SK-N-SH treated with all-trans-retinoic acid at 6 μM for 48 hours (cell line): Measurements from ENCODE around the gene EGFLAM.

Experiments used
- CREB5 ChIP-seq: fragments of 250-450 bp; sonication (Bioruptor Pico); IDR thresholded peaks from 2 replicates; pipeline ENCODE4 v1.5.1; 2020; ENCODE audit warnings: low read depth, mild to moderate bottlenecking, moderate library complexity
- ESRRG ChIP-seq: fragments of 250-450 bp; sonication (Bioruptor Pico); IDR thresholded peaks from 2 replicates; pipeline ENCODE4 v1.6.1; 2021; ENCODE audit warnings: mild to moderate bottlenecking
- GLIS3 ChIP-seq: fragments of 250-450 bp; sonication (Bioruptor Pico); IDR thresholded peaks from 2 replicates; pipeline ENCODE4 v1.5.0; 2020; ENCODE audit warnings: mild to moderate bottlenecking, moderate library complexity
- ISL1 ChIP-seq: fragments of 250-450 bp; sonication (Bioruptor Pico); IDR thresholded peaks from 2 replicates; pipeline ENCODE4 v2.1.2; 2022; ENCODE audit warnings: mild to moderate bottlenecking, moderate library complexity
- PPARA ChIP-seq: fragments of 250-450 bp; sonication (Bioruptor Pico); IDR thresholded peaks from 2 replicates; pipeline ENCODE4 v1.5.0; 2020; ENCODE audit warnings: mild to moderate bottlenecking, borderline replicate concordance
- RARB ChIP-seq: fragments of 250-450 bp; sonication (Bioruptor Pico); IDR thresholded peaks from 2 replicates; pipeline ENCODE4 v1.8.0; 2021; ENCODE audit warnings: mild to moderate bottlenecking, moderate library complexity
- TCF4 ChIP-seq: fragments of 250-450 bp; sonication (Bioruptor Pico); IDR thresholded peaks from 2 replicates; pipeline ENCODE4 v1.8.0; 2021; ENCODE audit warnings: mild to moderate bottlenecking, moderate library complexity, borderline replicate concordance
- TSHZ2 ChIP-seq: fragments of 250-450 bp; sonication (Bioruptor Pico); IDR thresholded peaks from 2 replicates; pipeline ENCODE4 v1.5.0; 2020; ENCODE audit warnings: mild to moderate bottlenecking, moderate library complexity
- ZC3H10 ChIP-seq: fragments of 250-450 bp; sonication (Bioruptor Pico); IDR thresholded peaks from 2 replicates; pipeline ENCODE4 v1.5.1; 2021; ENCODE audit warnings: mild to moderate bottlenecking, moderate library complexity
- ZFP30 ChIP-seq: fragments of 450-650 bp; formaldehyde crosslinking; IDR thresholded peaks from 2 replicates; pipeline ENCODE4 v1.5.0; 2022; ENCODE audit warnings: mild to moderate bottlenecking, moderate library complexity
- ZNF565 ChIP-seq: fragments of 450-650 bp; formaldehyde crosslinking; conservative IDR thresholded peaks from 2 replicates; pipeline ENCODE4 v1.5.0; 2020; ENCODE audit warnings: low read depth, mild to moderate bottlenecking, moderate library complexity
- TF ChIP-seq, protein P1 (sequence below): fragments of 250-450 bp; sonication (Bioruptor Pico); IDR thresholded peaks from 2 replicates; pipeline ENCODE4 v1.8.0; 2020; ENCODE audit warnings: mild to moderate bottlenecking, moderate library complexity, borderline replicate concordance

DNA sequence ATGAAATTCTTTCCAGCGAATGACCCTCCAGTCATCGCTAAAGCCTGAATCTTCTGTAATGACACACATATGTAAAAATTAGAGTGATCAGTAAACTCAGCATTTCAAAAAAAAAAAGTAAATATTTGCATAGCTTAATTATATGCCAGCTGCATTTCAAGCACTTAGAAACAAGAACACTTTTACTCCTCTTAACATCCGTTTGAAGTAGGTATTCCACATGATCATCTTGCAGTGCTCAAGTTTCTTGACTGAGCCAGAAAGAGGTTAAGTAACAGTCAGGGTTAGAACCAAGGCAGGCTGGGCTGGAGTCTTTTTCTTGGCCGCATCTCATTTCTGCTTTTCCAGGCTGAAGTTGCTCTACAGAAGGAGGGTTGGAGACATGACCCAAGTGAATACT lies 27.6 kb downstream of the EGFLAM start:
- TF ChIP-seq RARB = no peak
- TF ChIP-seq CREB5 = no peak
- TF ChIP-seq, protein P1, sequence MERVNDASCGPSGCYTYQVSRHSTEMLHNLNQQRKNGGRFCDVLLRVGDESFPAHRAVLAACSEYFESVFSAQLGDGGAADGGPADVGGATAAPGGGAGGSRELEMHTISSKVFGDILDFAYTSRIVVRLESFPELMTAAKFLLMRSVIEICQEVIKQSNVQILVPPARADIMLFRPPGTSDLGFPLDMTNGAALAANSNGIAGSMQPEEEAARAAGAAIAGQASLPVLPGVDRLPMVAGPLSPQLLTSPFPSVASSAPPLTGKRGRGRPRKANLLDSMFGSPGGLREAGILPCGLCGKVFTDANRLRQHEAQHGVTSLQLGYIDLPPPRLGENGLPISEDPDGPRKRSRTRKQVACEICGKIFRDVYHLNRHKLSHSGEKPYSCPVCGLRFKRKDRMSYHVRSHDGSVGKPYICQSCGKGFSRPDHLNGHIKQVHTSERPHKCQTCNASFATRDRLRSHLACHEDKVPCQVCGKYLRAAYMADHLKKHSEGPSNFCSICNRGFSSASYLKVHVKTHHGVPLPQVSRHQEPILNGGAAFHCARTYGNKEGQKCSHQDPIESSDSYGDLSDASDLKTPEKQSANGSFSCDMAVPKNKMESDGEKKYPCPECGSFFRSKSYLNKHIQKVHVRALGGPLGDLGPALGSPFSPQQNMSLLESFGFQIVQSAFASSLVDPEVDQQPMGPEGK (CRISPR knock-in tag) = no peak
- no peak for TF ChIP-seq GLIS3 (CRISPR knock-in tag)
- no peak for TF ChIP-seq TSHZ2
- TF ChIP-seq TCF4 (CRISPR knock-in tag) = no peak
- TF ChIP-seq PPARA = no peak
- no peak for TF ChIP-seq ZFP30 (CRISPR knock-in tag)
- no peak for TF ChIP-seq ISL1
- TF ChIP-seq ESRRG (CRISPR knock-in tag) = no peak
- TF ChIP-seq ZC3H10 (CRISPR knock-in tag) = no peak
- TF ChIP-seq ZNF565 (CRISPR knock-in tag) = no peak
